ENCODE results near the gene OTUB1.
"Not testable (repeated sequence)": the region's sequence is repeated elsewhere in the genome, so short reads cannot be mapped to it uniquely, and the experiment has no call there.

Gene OTUB1

GRCh38 chr11:63986156-63986931 is at the start of gene OTUB1:
Gene OTUB1 (plus strand): TSS chr11:63986438. CDS start chr11:63986457, 19 bp downstream.
- DNase-seq, result peak; percentile 82

GRCh38 chr11:63937713-63938478 is 48.3 kb upstream of the OTUB1 start:
- DNase-seq, result no peak

GRCh38 chr11:63938479-63939396 is 47.5 kb upstream of the OTUB1 start, which contains the start of gene NAA40:
Gene NAA40 (plus strand): TSS chr11:63939002. CDS start chr11:63939097, 95 bp downstream.
- peak; percentile 82 to 87 for DNase-seq

- no peak for DNase-seq
Measured at GRCh38 chr11:63939397-63939891, 46.8 kb upstream of the OTUB1 start.

- DNase-seq, result no peak
Measured at GRCh38 chr11:63940786-63941185, 45.5 kb upstream of the OTUB1 start.

GRCh38 chr11:63941901-63942300 is 44.3 kb upstream of the OTUB1 start:
- DNase-seq, result no peak

- DNase-seq, result no peak
Measured at GRCh38 chr11:63942803-63943202, 43.4 kb upstream of the OTUB1 start.

- no peak for DNase-seq
Measured at GRCh38 chr11:63944987-63945386, 41.3 kb upstream of the OTUB1 start.

GRCh38 chr11:63945477-63946163 is 40.6 kb upstream of the OTUB1 start:
- peak; percentile 42 to 50 for DNase-seq

- no peak for DNase-seq
Measured at GRCh38 chr11:63951779-63952536, 34.3 kb upstream of the OTUB1 start.

- no peak for DNase-seq
Measured at GRCh38 chr11:63952570-63952969, 33.7 kb upstream of the OTUB1 start.

GRCh38 chr11:63958008-63958407 is 28.2 kb upstream of the OTUB1 start:
- DNase-seq, result no peak

- DNase-seq, result no peak
Measured at GRCh38 chr11:63961608-63962412, 24.4 kb upstream of the OTUB1 start.

GRCh38 chr11:63963895-63964294 is 22.3 kb upstream of the OTUB1 start:
- not testable (repeated sequence) for DNase-seq

GRCh38 chr11:63966444-63966843 is 19.8 kb upstream of the OTUB1 start:
- DNase-seq, result no peak

GRCh38 chr11:63969461-63969860 is 16.8 kb upstream of the OTUB1 start:
- no peak for DNase-seq

- DNase-seq, result no peak
Measured at GRCh38 chr11:63970902-63971301, 15.3 kb upstream of the OTUB1 start.

- not testable (repeated sequence) for DNase-seq
Measured at GRCh38 chr11:63973912-63974258, 12.4 kb upstream of the OTUB1 start.

GRCh38 chr11:63974259-63975143 is 11.7 kb upstream of the OTUB1 start, which contains the start of gene COX8A:
Gene COX8A (plus strand): TSS chr11:63974620. CDS start chr11:63974681, 61 bp downstream.
- peak; percentile 93 for DNase-seq

Data from activated CD4-positive, alpha-beta T cell treated with anti-CD3 and anti-CD28 coated beads, Interleukin-2, amount 50 U/mL, for 4 hours (primary cell).